SK-N-SH (cell line): Measurements from ENCODE around the gene DCK. TPM values are rescaled to one million over a fixed set of nuclear protein-coding genes. Genes with fewer than 3 reads are reported as not detected.

Experiments used
- CTCF ChIA-PET: fragments of 300-600, 350-600 bp; formaldehyde crosslinking; extraction: SDS; loops from one replicate; lab custom pipeline; 2021; lab: Yijun Ruan, JAX
- POLR2A ChIA-PET: fragments of 350-600 bp; sonication (Branson Sonifier 250); formaldehyde crosslinking; extraction: SDS; loops from one replicate; lab custom pipeline; 2020; ENCODE audit warnings: antibody characterized with exemption, inconsistent platforms; lab: Yijun Ruan, JAX
- DNase-seq: peaks from one replicate; pipeline ENCODE4 v3.0.0; 2012
- H2AFZ ChIP-seq: fragments of 200-600 bp; sonication (generic); 2 replicates; pipeline ENCODE4 v1.8.1; 2016; ENCODE audit warnings: antibody characterized with exemption, mild to moderate bottlenecking, low read depth
- H3F3A ChIP-seq: fragments of 200-600 bp; sonication (generic); replicated peaks from 2 replicates; pipeline ENCODE3; 2016; ENCODE audit warnings: antibody characterized with exemption, mild to moderate bottlenecking; ENCODE audit not compliant: insufficient read depth
- H3K27ac ChIP-seq, 2 experiments: fragments of 200-500 bp in 1 of 2; fragments of 200-600 bp in 1 of 2; sonication (Bioruptor generic) in 1 of 2; sonication (generic), shearing (Covaris generic) in 1 of 2; 2 replicates each; pipeline versions ENCODE4 v1.5.1 to v1.6.1; 2014 to 2016; ENCODE audit warnings: low read depth in 2 of 2, inconsistent platforms in 1 of 2, low read length in 1 of 2, mild to moderate bottlenecking in 1 of 2, mixed read lengths in 1 of 2
- H3K27me3 ChIP-seq: fragments of 200-600 bp; sonication (generic), shearing (Covaris generic); 2 replicates; pipeline ENCODE4 v1.6.1; 2016; ENCODE audit warnings: mixed run types; ENCODE audit not compliant: insufficient read depth
- H3K36me3 ChIP-seq, 2 experiments: fragments of 200-500 bp in 1 of 2; fragments of 200-600 bp in 1 of 2; sonication (Bioruptor generic) in 1 of 2; sonication (generic) in 1 of 2; replicated peaks in 1 of 2; 2 replicates each; pipeline versions ENCODE3 to v1.5.1; 2014 to 2016; ENCODE audit warnings: low read length in 1 of 2, mild to moderate bottlenecking in 1 of 2; ENCODE audit not compliant: insufficient read depth in 2 of 2, control insufficient read depth in 1 of 2
- H3K4me1 ChIP-seq, 2 experiments: fragments of 200-500 bp in 1 of 2; fragments of 200-600 bp in 1 of 2; sonication (Bioruptor generic) in 1 of 2; sonication (generic), shearing (Covaris generic) in 1 of 2; 2 replicates each; pipeline versions ENCODE4 v1.5.1 to v1.6.1; 2014 to 2016; ENCODE audit warnings: low read depth in 1 of 2, low read length in 1 of 2, mixed run types in 1 of 2; ENCODE audit not compliant: insufficient read depth in 2 of 2, control insufficient read depth in 1 of 2
- H3K4me2 ChIP-seq: fragments of 200-600 bp; sonication (generic), shearing (Covaris generic); 2 replicates; pipeline ENCODE4 v1.6.1; 2017; ENCODE audit warnings: mixed run types
- H3K4me3 ChIP-seq, 2 experiments: fragments of 200-500 bp in 1 of 2; fragments of 200-600 bp in 1 of 2; sonication (Bioruptor generic) in 1 of 2; sonication (generic), shearing (Covaris generic) in 1 of 2; 2 replicates each; pipeline versions ENCODE4 v1.5.1 to v1.8.1; 2014 to 2016; ENCODE audit warnings: low read depth in 2 of 2, inconsistent platforms in 1 of 2, low read length in 1 of 2, mild to moderate bottlenecking in 1 of 2, mixed read lengths in 1 of 2, moderate library complexity in 1 of 2
- H3K79me2 ChIP-seq: fragments of 200-600 bp; sonication (generic); 2 replicates; pipeline ENCODE4 v1.8.1; 2017; ENCODE audit warnings: mild to moderate bottlenecking; ENCODE audit not compliant: insufficient read depth
- H3K9ac ChIP-seq: fragments of 200-600 bp; sonication (generic); 2 replicates; pipeline ENCODE4 v1.6.1; 2017; ENCODE audit warnings: mixed run types
- H3K9me2 ChIP-seq: fragments of 200-600 bp; sonication (generic); 2 replicates; pipeline ENCODE4 v1.6.1; 2017; ENCODE audit warnings: mixed run types
- H3K9me3 ChIP-seq: fragments of 200-600 bp; sonication (generic); 2 replicates; pipeline ENCODE4 v1.6.1; 2017; ENCODE audit warnings: mixed run types, mild to moderate bottlenecking, moderate library complexity
- H4K20me1 ChIP-seq: fragments of 200-600 bp; sonication (generic); 2 replicates; pipeline ENCODE4 v1.6.1; 2017; ENCODE audit warnings: mild to moderate bottlenecking, mixed run types; ENCODE audit not compliant: insufficient read depth
- EZH2phosphoT487 ChIP-seq: fragments of 200-600 bp; sonication (generic); IDR thresholded peaks from 2 replicates; pipeline ENCODE4 v1.6.1; 2017; ENCODE audit warnings: low read depth, mixed run types, mild to moderate bottlenecking, antibody characterized with exemption, moderate library complexity, borderline replicate concordance
- FOSL2 ChIP-seq: IDR thresholded peaks from 2 replicates; pipeline ENCODE4 v1.4.0; 2012; ENCODE audit warnings: low read depth, mild to moderate bottlenecking, moderate library complexity, borderline replicate concordance
- GATA2 ChIP-seq: sonication (generic); formaldehyde crosslinking; IDR thresholded peaks from 2 replicates; pipeline ENCODE4 v1.5.0; 2020; ENCODE audit warnings: mild to moderate bottlenecking, missing genetic modification reagents
- MAX ChIP-seq: IDR thresholded peaks from 2 replicates; pipeline ENCODE4 v1.4.0; 2012; ENCODE audit warnings: low read depth
- MEF2A ChIP-seq: IDR thresholded peaks from 2 replicates; pipeline ENCODE4 v1.4.0; 2012; ENCODE audit warnings: low read depth, borderline replicate concordance
- PBX3 ChIP-seq: IDR thresholded peaks from 2 replicates; pipeline ENCODE4; 2012
- REST ChIP-seq: IDR thresholded peaks from 2 replicates; pipeline ENCODE4 v1.6.1; 2012; ENCODE audit warnings: mild to moderate bottlenecking, low read depth, low read length, moderate library complexity
- RXRA ChIP-seq: IDR thresholded peaks from 2 replicates; pipeline ENCODE4 v1.4.0; 2012; ENCODE audit warnings: low read depth, mild to moderate bottlenecking, borderline replicate concordance
- TCF12 ChIP-seq: IDR thresholded peaks from 2 replicates; pipeline ENCODE4 v1.4.0; 2012
- USF2 ChIP-seq: fragments of 150-350 bp; IDR thresholded peaks from 2 replicates; pipeline ENCODE4 v1.6.1; 2017; ENCODE audit warnings: antibody characterized with exemption, low read length, low read depth, borderline replicate concordance
- ZBTB33 ChIP-seq: IDR thresholded peaks from 2 replicates; pipeline ENCODE4 v1.4.0; 2012; ENCODE audit warnings: low read depth, borderline replicate concordance
- WGBS: methylation state at CpG from one replicate; pipeline ENCODE4 v1.1.6; 2017; ENCODE audit warnings: low lambda C conversion rate; 5-methylcytosine and 5-hydroxymethylcytosine counted together
- polyA plus RNA-seq, 3 experiments: library from polyadenylated mRNA; depleted of rRNA; stranded (reverse); fragments of >200 nt; gene quantifications; 2 replicates each; pipeline ENCODE4 v1.2.3, GENCODE V29; 2012

DCK gene
- polyA plus RNA-seq, 1 of the 3 experiments (the other 2 are of a cell fraction): 5.7 TPM

GRCh38 chr4:70991596-70991995, 1.9 kb upstream of the DCK start:
- Histone ChIP-seq H4K20me1 (no peaks in the 10 kb centered on the region), H3K4me3 (no peak overlapping the region), H3K9ac (no peak overlapping the region), H3F3A (peaks cover 12% of the 10 kb centered on the region), H2AFZ (no peak overlapping the region), H3K4me1 (peaks cover 6 to 10% of the 10 kb centered on the region in 2 experiments; a peak in 2 of 4 replicates), H3K27me3 (no peaks in the 10 kb centered on the region), H3K4me2 (no peak overlapping the region), H3K9me3 (no peaks in the 10 kb centered on the region), H3K36me3 (peaks cover 0 to 20% of the 10 kb centered on the region in 2 experiments), H3K9me2 (no peaks in the 10 kb centered on the region), H3K79me2 (peaks cover 31% of the 10 kb centered on the region), H3K27ac (no peak overlapping the region)
- no peak for DNase-seq
- ChIA-PET POLR2A (no interaction called here), CTCF (interaction anchor here (1.2 kb wide), 1 partner anchor 17 kb away, joined by 3 read pairs; no protein-coding TSS in a partner anchor)
- TF ChIP-seq RXRA: no peak
- no peak for TF ChIP-seq REST
- no peak for TF ChIP-seq FOSL2
- TF ChIP-seq ZBTB33: no peak
- no peak for TF ChIP-seq USF2
- no peak for TF ChIP-seq MEF2A
- TF ChIP-seq EZH2phosphoT487: no peak
- TF ChIP-seq TCF12: no peak
- no peak for TF ChIP-seq PBX3
- TF ChIP-seq GATA2 (CRISPR knock-in tag): no peak
- TF ChIP-seq MAX: no peak
- 97% methylated on average over 2 of the region's 2 CpGs for WGBS
